ENCODE measurements around the gene AGXT2. TPM values are rescaled to one million over a fixed set of nuclear protein-coding genes. Genes with fewer than 3 reads are reported as not detected.

AGXT2 gene
- total and polyA plus RNA-seq, 4 donors = 49.4 to 67.9 (median 50.6) TPM

- H3K4me1 ChIP-seq (ENCODE audit: control insufficient read depth in 4 of 4, insufficient read depth in 4 of 4, low read length in 3 of 4) = no peaks in the 10 kb centered on the region
- H3K27me3 ChIP-seq (ENCODE audit: control insufficient read depth in 4 of 4, insufficient read depth in 4 of 4, low read length in 3 of 4) = no peaks in the 10 kb centered on the region
- 80% methylated on average over 3 of the region's 3 CpGs for WGBS
- no peak overlapping the region for H3K27ac ChIP-seq (ENCODE audit: low read depth in 1 of 2, low read length in 2 of 2)
- DNase-seq (ENCODE audit: low spot score) = no peak
- H3K9me3 ChIP-seq (ENCODE audit: control insufficient read depth in 4 of 4, low read length in 3 of 4) = no peaks in the 10 kb centered on the region
- TF ChIP-seq MAX (IDR thresholded peaks at IDR 0.05) (no peak), REST (IDR thresholded peaks at IDR 0.05) (no peak), YY1 (IDR thresholded peaks at IDR 0.05) (no peak), HNF4A (conservative IDR thresholded peaks at IDR 0.05) (no peak), RAD21 (IDR thresholded peaks at IDR 0.05) (no peak), TAF1 (conservative IDR thresholded peaks at IDR 0.05) (no peak), GABPA (IDR thresholded peaks at IDR 0.05 in 1 of 2, conservative IDR thresholded peaks at IDR 0.05 in 1 of 2) (no peak), FOXA2 (IDR thresholded peaks at IDR 0.05) (no peak), NR2F2 (IDR thresholded peaks at IDR 0.05) (no peak), EGR1 (IDR thresholded peaks at IDR 0.05; ENCODE audit: low read depth in 2 of 2) (no peak), JUND (IDR thresholded peaks at IDR 0.05) (no peak)
- H3K4me3 ChIP-seq (ENCODE audit: low read depth in 1 of 3, low read length in 3 of 3) = no peak overlapping the region
- H3K9ac ChIP-seq (ENCODE audit: low read depth in 1 of 2, low read length in 2 of 2) = no peak overlapping the region
- H3K36me3 ChIP-seq (ENCODE audit: control insufficient read depth in 4 of 4, insufficient read depth in 3 of 4, low read depth in 1 of 4, low read length in 3 of 4) = peaks cover 2 to 41% (median 25%) of the 10 kb centered on the region in 4 donors
These were observed 45.9 kb downstream of the AGXT2 start for GRCh38 chr5:35001842-35002241.

- DNase-seq (ENCODE audit: low spot score) = no peak
- H3K9me3 ChIP-seq (ENCODE audit: control insufficient read depth in 4 of 4, low read length in 3 of 4) = no peaks in the 10 kb centered on the region
- no peak overlapping the region for H3K27ac ChIP-seq (ENCODE audit: low read depth in 1 of 2, low read length in 2 of 2)
- TF ChIP-seq ZBTB33 (IDR thresholded peaks at IDR 0.05) (no peak), NR2F2 (IDR thresholded peaks at IDR 0.05) (no peak), HNF4G (IDR thresholded peaks at IDR 0.05) (no peak), ATF3 (IDR thresholded peaks at IDR 0.05) (no peak), YY1 (IDR thresholded peaks at IDR 0.05) (no peak), FOXA1 (IDR thresholded peaks at IDR 0.05) (no peak), RAD21 (IDR thresholded peaks at IDR 0.05) (no peak), JUND (IDR thresholded peaks at IDR 0.05) (no peak), EGR1 (IDR thresholded peaks at IDR 0.05; ENCODE audit: low read depth in 2 of 2) (no peak), CTCF (IDR thresholded peaks at IDR 0.05; ENCODE audit: low read depth, low read length, missing input control) (no peak), FOXA2 (IDR thresholded peaks at IDR 0.05) (no peak), HNF4A (conservative IDR thresholded peaks at IDR 0.05) (no peak), MAX (IDR thresholded peaks at IDR 0.05) (no peak), REST (IDR thresholded peaks at IDR 0.05) (no peak), SP1 (IDR thresholded peaks at IDR 0.05) (no peak), GABPA (IDR thresholded peaks at IDR 0.05 in 1 of 2, conservative IDR thresholded peaks at IDR 0.05 in 1 of 2) (no peak), RXRA (IDR thresholded peaks at IDR 0.05) (no peak), TAF1 (conservative IDR thresholded peaks at IDR 0.05) (no peak)
- peaks cover 2 to 69% (median 38%) of the 10 kb centered on the region in 4 donors for H3K36me3 ChIP-seq (ENCODE audit: control insufficient read depth in 4 of 4, insufficient read depth in 3 of 4, low read depth in 1 of 4, low read length in 3 of 4)
- 76% methylated on average over 6 of the region's 6 CpGs for WGBS
- H3K27me3 ChIP-seq (ENCODE audit: control insufficient read depth in 4 of 4, insufficient read depth in 4 of 4, low read length in 3 of 4) = no peaks in the 10 kb centered on the region
- no peak overlapping the region for H3K4me3 ChIP-seq (ENCODE audit: low read depth in 1 of 3, low read length in 3 of 3)
- H3K9ac ChIP-seq (ENCODE audit: low read depth in 1 of 2, low read length in 2 of 2) = no peak overlapping the region
- H3K4me1 ChIP-seq (ENCODE audit: control insufficient read depth in 4 of 4, insufficient read depth in 4 of 4, low read length in 3 of 4) = no peaks in the 10 kb centered on the region
These were observed 49.5 kb downstream of the AGXT2 start for GRCh38 chr5:34998058-34998789.
